NCI-H2171 (cell line): Measurements from ENCODE around the gene NUDT12.

Experiments used
- DNase-seq: peaks from one replicate; lab custom pipeline; 2025; lab: John Stamatoyannopoulos, UW

NUDT12 gene

DNA sequence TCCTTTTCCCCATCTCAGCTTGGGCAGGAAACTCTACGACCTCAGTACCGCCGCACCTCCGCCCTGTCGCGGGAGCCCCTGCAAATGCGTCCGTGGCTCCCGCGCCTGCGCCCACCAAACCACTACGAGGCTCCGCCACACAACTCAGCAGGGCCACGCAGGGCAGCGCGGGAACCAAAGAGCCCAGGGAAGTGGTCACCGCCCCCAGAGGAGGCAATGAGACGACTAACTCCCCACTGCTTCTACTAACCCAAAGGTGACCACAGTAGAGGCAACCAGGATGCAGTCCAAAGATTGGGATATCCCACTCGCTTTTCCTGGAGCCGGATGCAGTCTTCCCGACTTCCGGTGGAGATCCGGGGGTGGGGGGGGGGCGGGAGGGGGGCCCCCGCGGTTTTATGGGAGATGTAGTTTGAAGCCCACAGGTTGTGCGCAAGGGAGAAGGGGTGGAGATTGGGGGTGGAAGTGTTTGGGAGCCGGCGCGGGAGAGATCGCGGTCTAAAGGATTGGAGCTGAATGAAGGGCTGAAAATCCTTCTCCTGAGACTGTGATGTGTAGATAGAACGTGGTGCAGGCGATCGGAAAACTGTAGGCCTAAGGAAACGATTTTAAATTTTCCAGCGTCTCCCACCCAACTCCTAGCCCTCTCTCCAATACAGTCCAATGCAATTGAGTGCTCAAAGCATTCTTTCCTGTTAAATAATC lies at the start of gene NUDT12:
Gene NUDT12 (minus strand): TSS at position 337 of the 705 bp plus-strand sequence. CDS start 2,541 bp downstream, outside the sequence.
- peak; percentile 56 for DNase-seq

- no peak for DNase-seq
Observed at GRCh38 chr5:103607346-103607745, 44.8 kb upstream of the NUDT12 start.

GRCh38 chr5:103605277-103605676 lies 42.7 kb upstream of the NUDT12 start:
- no peak for DNase-seq

DNA sequence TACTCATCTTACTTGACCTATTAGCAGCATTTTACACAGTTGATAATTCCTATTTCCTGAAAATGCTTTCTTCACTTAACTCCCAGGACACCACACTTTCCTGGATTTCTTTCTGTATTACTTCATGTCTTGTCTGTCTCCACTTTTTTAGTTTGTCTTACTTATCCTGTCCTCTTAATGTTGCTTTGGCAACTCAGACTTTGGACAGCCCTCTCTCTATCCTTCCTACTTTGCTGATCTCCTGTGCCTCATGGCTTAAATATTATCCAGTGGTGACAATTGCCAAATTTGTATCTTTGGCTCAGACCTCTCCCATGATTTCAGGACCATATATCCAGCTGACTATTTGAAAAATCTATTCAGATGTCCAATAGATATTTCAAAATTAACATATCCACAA lies 39.8 kb upstream of the NUDT12 start:
- DNase-seq, result no peak

DNA sequence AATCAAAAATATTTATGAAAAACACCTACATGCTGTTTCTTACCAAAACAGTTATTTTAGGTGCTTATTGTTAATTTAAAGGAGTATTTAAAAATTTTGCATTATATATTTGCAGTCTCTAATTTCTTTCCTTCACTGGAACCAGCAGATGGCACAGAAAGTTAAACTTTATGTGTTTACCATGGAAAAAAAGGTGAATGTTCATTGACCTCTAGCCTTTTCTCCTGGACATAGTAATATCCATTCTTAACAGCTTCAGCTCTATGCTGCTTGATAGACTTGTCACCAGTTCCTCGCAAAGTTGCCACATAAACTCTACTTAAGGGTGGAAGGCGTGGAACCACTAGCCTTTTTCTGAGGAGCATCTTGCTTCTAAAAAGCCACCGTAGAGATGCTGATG lies 38.7 kb upstream of the NUDT12 start:
- no peak for DNase-seq

DNA sequence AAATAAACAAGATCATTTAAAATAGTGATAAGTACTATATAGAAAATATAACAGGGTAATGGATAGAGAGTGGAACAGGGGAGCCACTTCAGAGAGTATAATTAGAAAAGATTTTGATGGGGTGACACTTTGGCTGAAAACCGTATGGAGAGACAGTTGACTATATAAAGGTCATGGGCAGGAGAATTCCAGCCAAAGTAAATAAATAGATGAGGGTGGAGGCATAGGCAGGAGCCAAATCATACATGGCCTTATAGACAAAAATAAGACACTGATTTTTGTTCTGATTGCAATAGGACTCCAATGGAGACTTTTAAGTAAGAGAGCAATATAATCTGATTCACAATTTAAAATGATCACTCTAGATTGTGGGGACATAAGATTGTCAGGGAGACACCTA lies 37.5 kb upstream of the NUDT12 start:
- DNase-seq, result no peak

DNA sequence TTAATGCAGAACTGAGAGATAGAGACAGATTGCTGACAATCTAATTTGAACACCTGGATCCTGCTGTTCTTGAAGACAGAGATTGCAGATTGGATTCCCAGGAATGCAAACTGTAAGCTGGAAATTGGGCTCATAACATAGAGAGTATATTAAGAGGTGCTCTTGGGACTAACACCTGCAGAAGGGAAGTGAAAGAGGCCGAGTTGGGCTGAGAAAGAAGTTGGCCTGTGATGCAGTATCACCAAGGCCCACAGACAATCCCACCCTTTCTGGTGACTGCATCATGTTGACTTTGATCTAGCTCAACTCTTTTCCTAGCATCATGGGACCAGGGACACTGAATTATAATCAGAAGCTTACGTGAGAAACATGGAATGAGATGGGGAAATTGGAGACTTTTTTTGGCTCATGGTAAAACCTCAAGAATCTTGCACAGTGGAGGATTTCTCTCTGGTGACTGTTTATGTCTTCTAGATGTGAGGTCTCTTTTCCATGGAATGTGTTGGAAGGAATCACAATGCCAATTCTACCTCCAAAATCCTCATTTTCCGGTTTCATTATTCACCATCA lies 36.5 kb upstream of the NUDT12 start:
- DNase-seq, result no peak

- no peak for DNase-seq
Observed at GRCh38 chr5:103590221-103590620, 27.6 kb upstream of the NUDT12 start.

DNA sequence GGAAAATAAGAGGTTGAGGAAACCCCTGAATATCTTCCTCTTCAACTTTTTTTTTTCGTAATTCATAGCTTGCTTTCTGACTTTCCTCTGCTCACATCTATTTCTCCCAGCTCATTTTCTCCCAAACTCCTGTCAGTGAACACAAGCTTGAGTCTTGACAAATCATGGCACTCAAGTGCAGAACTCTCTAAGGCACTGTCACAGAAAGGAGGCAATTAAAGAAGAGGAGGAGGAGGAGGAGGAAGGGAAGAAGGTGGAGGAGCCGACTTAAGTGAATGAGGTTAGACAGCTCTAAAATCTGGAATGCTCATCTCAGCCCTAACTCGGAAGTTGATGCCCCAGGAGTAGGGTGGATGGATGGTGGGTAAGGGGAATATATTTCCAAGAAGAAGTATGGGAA lies 27.2 kb upstream of the NUDT12 start:
- DNase-seq, result no peak

DNA sequence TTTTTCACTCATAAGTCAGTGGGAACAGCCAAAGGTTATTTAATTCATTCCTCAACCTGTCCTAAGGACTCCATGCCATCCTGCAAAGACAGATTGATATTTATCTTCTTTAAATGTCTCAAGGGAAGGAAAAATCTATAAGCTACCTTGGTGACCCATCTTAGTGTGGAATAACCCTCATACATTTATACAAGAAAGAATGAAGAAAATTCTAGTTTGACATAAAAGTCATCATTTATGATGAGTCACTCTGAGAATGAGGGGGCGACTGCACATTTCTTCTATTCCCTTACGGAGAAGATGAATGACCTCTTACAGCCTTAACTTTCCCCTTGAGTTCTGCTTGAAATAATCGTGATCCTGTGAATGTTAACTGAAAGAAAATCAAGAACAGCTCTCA lies 26.8 kb upstream of the NUDT12 start:
- no peak for DNase-seq

DNA sequence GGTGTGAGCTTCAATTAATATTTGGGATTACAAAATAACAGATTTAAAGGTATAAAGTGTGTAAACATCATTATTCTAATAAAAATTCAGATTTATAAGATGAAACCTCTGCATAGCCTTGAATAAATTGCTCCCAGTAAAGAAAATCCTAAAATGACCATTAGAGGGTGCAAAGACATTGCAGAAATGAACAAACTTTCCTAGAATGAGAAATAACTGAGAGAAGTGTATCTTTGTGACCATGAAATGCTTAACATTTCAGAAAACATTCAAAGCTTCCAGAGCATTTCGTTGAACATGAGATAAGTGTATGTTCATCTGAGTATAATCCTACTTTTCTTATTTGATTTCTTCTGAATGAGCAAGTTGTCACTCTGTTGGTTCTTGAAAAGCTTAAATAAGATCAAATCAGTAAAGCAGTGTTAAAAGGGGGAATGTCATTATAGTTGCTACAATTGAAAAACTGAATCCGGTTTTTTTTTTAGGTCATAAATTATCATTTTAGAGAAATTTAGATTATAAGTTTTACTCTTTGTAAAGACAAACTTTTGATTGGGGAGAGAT lies 24.7 kb upstream of the NUDT12 start:
- DNase-seq, result no peak

DNA sequence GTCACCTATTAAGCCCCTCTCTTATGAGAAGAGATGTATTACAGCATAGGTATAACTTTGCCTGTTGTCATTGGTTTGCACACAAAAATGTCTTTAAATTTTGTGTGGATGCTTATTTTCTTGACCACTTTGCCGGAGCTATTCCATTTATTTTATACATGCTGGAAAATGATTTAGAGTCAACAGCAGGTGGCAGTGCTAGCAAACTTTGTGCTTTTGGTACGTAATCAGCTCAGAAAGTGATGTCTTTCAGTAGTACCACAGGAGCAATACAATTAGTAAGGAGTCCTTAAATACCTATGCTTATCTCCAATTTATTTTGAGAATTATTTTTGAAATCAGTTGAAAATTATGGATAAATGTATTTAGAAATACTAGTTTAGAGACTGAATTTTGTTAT lies 19.8 kb upstream of the NUDT12 start:
- no peak for DNase-seq

GRCh38 chr5:103573411-103573810 lies 10.8 kb upstream of the NUDT12 start:
- no peak for DNase-seq

GRCh38 chr5:103572454-103572853 lies 9.9 kb upstream of the NUDT12 start:
- DNase-seq, result no peak

- DNase-seq, result no peak
Observed at GRCh38 chr5:103571730-103572129, 9.1 kb upstream of the NUDT12 start.

DNA sequence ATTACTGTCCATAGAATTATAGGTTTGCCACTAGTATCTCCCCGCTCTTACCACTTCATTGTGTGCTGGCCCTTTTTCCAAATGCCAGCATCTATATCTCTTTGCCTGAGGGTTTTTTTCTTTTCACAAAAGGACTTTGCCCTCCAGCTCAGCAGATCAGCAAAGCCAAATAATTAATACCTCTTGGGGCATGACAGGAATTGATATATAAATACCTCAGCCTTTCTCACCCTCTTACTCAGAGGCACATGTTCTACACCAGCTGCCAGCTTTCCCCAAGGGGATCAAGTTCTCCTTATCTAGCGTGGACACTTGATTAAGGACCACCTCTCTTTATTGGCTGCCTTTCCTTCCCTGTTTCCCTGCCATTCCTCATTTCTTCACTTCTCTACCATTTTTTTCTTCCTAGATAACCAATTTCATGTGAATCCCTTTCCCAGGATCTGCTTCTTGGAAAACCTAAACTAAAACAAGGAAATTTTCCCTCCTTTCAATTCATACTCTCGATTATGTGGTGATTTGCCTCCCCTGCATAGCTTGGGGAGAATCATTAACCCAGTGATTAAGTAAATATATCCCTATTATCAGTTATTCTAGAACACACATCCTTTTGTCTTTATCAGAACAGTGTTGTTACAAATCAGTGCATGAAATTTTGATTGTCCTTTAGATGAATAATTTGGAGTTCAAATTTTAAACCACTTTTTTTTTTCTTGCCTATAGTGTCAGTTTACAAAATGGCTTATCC lies 6.9 kb upstream of the NUDT12 start:
- no peak for DNase-seq

DNA sequence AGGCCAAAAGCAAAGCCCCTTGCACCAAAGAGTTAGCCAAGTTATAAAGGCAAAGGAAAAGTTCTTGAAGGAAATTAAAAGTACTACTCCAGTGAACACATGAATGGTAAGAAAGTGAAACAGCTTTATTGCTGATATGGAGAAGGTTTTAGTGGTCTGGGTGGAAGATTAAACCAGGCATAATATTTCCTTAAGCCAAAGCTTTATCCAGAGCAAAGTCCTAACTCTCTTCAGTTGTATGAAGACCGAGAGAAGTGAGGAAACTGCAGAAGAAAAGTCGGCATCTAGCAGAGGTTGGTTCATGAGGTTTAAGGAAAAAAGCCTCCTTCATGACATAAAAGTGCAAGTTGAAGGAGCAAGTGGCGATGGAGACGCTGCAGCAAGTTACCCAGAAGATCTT lies 3.1 kb upstream of the NUDT12 start:
- DNase-seq, result no peak

DNA sequence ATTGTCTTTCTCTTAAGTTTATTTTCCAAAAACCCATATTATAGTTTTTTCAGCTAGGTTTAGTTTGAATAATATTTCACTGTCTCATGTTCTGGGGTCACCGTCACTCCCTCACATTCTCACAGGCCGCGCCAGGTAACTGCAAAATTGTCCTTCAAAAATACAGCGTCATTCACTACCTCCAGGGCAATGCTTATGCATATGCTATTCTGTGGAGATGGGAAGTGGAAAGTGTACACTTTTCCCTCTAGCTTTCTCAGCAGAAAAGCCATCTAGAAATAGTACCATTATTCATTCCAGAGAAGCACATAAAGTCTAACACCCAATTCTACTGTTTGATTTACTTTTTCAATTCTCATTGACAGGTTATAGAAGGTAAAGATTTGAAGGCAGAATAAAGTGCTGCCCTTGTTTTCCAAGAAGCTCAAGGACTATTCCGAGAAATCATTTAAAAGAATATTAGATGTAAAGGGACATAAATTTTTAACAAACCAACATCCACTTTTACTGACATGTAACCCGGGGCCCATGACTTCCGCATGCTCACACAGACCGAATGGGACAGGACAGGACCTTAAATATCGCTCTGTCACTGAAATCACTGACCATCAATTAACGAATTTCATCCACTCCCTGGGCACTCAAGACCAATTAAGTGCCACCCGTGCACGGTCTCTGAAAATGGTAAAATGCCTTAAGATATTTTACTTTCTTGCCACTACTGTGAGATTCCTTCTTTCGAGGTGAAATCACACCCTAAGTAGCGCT lies 720 bp downstream of the NUDT12 start:
- no peak for DNase-seq

DNA sequence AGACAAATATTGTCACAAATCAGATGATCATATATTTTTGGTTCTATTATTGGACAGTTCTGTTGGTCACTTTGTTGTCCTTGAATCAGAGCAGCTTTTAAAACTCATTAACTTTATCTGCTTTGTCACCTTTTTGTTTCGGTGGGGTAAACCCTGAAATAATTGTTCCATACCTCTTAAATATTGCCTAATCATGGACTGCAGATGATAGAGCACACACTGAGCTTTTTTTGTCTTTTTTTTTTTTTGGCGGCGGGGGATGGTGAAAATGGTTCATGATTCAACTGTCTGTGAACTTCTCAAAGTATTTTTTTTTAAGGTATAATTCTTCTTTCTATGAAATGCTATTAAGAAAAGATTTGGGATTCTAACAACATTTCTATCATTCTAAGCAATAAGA lies 1.8 kb downstream of the NUDT12 start:
- no peak for DNase-seq

DNA sequence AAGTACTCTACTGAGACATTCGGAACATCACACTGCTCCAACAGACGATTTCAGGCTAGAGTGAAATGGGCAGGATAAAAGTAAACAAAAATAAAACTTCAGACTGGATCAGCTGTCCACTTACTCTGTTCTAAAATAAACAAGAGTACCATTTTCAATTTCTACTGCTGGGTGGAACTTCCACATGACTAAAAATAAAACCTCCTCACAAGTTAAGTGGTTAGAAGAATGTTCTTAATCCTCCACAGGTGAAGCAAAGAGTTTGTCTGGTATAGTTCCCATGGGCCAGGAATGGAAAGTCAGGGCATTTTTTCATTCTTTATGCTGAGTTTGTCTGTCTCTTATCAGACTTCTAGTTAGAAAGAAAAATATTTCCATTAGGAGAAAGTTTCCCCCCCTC lies 15.7 kb downstream of the NUDT12 start:
- no peak for DNase-seq

DNA sequence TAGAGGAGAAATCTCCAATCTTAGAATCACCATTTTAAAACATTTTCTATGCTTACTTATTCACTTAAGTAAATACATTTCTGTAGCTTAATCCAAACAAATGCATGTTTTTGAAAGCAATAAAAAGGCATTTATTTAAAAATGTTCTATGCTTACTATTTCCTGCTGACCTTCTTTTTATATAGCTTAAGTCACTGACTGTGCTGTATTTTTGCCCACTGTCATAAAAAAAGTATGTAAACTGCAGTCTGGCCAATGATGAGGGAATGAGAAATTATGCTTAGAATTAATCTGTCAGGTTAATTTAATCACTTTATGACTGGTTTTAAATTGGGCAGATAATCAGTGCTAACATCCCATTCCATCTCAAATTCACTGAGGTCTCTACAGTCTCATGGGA lies 20.1 kb downstream of the NUDT12 start:
- DNase-seq, result no peak

GRCh38 chr5:103541569-103541968 lies 21.0 kb downstream of the NUDT12 start:
- no peak for DNase-seq
